GM21515 (cell line): ENCODE measurements around the gene TMEM100.

Experiments used
- ATAC-seq: cut with Tn5 transposase; IDR thresholded peaks from one replicate; pipeline ENCODE4 v1.9.1; 2021; ENCODE audit not compliant: unreplicated experiment

The TMEM100 gene, protein sequence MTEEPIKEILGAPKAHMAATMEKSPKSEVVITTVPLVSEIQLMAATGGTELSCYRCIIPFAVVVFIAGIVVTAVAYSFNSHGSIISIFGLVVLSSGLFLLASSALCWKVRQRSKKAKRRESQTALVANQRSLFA

GRCh38 chr17:55722742-55723487, at the start of gene TMEM100:
TMEM100 (minus strand) TSS chr17:55722864; CDS start chr17:55721070, 1,794 bp downstream.
- ATAC-seq: no peak

DNA sequence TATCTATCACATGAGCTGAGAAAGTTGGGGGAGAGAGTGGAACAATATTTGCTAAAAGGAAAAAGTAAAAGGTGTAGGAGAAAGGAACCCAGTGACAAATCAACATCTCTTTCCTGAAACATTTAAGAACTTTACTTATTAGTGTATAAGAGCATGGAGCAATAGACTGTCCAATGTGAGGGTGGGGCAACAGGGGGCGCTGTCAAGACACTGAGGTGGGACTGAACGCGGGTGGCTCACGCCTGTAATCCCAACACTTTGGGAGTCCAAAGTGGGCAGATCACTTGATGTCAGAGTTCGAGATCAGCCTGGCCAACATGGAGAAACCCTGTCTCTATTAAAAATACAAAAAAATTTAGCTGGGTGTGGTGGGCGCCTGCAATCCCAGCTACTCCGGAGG, 49.4 kb upstream of the TMEM100 start:
- ATAC-seq: no peak

DNA sequence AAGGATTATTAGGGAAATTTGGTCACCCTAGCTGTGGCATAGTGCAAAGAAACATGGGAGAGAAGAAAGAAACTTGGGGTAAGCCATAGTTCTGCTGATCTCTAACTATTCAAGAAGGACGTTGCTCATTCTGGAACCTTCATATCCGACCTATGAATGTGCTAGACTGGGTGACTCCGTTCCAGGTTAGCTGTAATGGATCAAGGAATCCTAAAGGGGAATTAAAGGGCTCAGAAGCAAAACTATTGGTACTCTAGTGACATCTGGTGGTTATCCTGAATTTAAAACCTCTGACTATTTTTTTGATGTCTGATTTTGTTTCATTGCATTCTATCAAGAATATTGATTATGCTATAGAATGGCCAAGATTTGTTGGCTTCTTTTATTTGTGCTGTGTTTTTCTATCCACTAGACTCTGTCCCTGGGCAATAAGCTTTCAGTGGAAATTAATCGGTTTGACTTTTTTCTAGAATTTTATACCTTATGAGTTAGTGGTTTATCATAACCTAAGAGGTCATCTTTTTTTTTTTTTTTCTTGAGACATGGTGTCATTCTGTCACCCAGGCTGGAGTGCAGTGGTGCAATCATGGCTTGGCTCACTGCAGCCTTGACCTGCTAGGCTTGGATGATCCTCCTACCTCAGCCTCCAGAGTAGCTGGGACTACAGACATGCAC, 47.7 kb upstream of the TMEM100 start:
- no peak for ATAC-seq

GRCh38 chr17:55769625-55770000, 46.9 kb upstream of the TMEM100 start:
- no peak for ATAC-seq

- ATAC-seq: no peak
Observed at GRCh38 chr17:55768936-55769624, 46.4 kb upstream of the TMEM100 start.

DNA sequence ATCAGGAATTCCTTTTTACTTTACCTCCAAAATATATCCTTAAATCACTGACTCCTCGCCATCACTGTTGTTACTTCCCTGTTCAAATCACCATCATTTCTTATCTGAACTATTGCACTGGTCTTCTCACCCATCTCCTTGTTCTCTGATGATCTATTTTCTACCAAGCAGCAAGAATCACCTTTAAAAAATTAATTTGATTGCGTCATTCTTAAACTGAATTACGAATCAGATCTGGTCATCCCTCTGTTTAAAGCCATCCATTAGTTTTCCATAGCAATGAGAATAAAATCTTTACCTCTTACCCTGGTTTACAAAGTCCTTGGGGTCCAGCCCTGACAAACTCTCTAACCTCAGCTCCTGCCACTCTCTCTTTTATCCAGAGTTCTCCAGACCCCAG, 42.8 kb upstream of the TMEM100 start:
- ATAC-seq: no peak

DNA sequence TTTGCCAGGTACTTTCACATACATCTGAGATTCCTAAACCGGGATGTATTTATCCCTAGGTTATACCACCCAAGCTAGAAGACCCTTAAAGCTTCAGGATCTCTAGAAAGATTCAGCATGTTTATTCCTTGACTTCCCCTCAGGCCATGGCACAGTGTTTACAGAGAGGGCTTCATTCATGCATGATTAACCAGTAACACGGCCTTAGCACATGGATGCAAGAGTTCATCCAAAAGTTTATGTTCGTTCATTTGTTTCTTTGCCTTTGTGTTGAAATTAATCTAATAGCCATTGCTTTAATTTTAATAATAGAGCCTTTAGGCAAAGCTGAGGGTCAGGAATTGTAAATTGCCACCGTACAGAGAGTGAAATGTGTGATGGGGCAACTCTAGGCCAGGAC, 41.9 kb upstream of the TMEM100 start:
- ATAC-seq: no peak

GRCh38 chr17:55763856-55764255, 41.2 kb upstream of the TMEM100 start:
- no peak for ATAC-seq

DNA sequence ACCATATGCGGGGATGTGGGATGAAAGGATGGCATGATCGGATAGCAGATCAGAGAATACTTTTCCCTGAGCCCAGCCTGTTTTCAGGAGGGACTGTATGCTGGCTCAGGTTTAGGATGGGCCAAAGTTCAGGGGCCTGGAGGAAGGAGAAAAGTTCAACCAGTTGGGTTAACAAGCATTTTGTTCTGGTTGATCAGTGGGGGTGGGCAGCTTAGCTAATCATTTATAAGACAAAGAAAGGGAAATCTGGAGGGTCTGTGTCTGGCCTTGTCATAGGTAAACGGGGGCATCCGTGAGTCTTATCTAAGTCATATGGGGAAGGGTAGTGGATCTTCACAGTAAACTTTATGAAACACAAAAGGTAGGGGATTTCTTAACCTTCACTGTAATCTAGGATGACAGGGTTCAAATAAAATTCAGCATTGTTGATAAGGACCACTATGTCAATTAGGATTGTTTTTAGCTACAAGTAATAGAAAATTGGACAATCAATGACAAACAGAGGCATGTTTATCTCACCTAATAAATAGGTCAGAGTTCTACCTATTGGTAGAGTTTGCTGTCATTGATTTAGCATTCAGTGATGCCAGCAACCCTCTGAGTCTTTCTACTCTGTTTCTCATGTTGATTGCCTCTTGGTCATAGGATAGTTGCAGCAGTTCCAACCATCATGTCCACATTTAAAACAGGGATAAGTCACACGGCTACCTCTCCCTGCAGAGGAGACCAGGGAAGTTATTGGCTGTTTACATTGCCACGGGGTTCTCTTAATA, 39.6 kb upstream of the TMEM100 start:
- no peak for ATAC-seq

GRCh38 chr17:55760643-55761355, 38.1 kb upstream of the TMEM100 start:
- no peak for ATAC-seq

- no peak for ATAC-seq
Observed at GRCh38 chr17:55758171-55758570, 35.5 kb upstream of the TMEM100 start.

- ATAC-seq: no peak
Observed at GRCh38 chr17:55757659-55758058, 35.0 kb upstream of the TMEM100 start.

- no peak for ATAC-seq
Observed at GRCh38 chr17:55756689-55757088, 34.0 kb upstream of the TMEM100 start.

DNA sequence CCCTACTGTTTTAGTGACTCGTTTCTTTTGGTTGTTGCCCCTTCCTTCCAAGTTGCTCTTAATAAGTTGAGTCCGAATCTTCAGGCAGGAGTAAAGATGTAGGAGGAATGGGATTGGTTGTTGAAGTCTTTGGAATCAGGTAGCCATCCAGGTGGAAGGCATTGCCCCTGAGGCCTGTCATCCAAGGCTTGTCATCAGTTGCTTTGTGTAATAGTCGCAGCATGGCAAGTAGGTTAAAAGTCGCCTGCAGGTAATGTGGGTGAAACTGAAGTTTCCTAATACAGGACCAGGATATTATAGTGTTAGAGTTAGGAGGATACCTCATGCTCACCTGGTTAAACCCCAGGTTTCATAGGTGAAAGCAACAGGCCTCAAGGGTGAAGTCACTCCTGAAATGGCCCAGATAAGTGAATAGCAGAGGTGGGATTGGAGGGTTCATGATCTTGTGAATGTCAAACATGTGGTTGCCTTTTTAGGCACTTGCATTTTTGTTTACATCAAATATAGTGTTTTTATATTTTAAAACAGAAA, 29.1 kb upstream of the TMEM100 start:
- ATAC-seq: no peak

GRCh38 chr17:55750750-55751657, 28.3 kb upstream of the TMEM100 start, which contains the start of gene PCTP:
PCTP (plus strand) TSS chr17:55751051; CDS start chr17:55751104, 53 bp downstream.
- ATAC-seq: peak; percentile 99

DNA sequence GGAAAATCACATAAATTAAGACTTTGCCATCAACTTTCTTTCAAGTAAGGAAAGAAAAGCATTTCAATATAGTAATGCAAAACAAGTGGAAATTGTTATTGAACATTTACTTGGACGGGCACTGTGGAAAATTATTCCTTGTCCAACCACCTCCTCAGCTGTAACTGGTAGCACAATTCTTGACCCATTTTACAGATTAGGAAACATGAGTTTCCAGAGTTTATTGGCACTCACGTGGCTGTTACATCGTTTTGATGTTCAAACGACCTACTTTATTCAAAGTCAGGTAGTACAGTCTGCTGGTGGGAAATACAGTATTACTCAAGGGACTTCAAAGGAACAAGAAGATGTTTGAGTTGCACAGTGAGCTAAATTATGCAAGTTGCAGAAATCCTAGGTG, 27.3 kb upstream of the TMEM100 start:
- no peak for ATAC-seq

GRCh38 chr17:55748841-55749240, 26.2 kb upstream of the TMEM100 start:
- no peak for ATAC-seq

DNA sequence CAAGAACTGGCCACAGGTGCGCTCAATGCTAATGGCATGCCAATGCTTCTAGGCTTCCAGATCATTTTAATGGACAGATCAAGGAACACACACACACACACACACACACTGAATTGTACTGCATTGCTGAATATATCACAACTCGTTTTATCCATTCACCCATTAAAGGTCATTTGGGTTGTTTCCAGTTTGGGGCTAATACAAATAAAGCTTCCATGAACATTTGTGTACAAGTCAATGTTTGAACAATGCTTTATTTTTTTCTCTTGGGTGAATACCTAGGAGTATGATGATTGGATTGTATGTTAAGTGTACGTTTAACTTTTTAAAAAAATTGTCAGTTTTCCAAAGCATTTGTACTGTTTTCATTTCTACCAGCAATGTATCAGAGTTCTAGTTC, 24.5 kb upstream of the TMEM100 start:
- no peak for ATAC-seq

DNA sequence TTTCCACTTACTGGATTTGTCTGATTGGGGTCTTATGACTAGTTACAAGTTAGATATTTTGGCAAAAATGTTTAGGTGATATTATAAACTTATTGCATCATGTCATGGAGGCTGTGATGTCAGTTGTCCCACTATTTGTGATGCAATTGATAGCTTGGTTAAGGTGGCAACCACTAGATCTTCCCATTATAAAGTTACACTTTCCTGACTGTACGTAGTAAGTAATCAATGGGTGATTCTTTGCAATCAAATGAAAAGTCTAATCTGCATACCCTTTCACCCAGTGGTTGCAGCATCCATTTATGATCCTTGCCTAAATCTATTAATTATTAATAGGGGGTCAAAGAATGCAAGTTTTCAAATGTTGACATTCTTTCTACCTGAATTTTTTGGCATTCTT, 23.8 kb upstream of the TMEM100 start:
- no peak for ATAC-seq
